Upper lobe of left lung (tissue), 4 donors: Measurements from ENCODE around the gene ST6GALNAC3.
"Not testable (repeated sequence)": the region's sequence is repeated elsewhere in the genome, so short reads cannot be mapped to it uniquely, and the experiment has no call there.

Experiments
- CTCF ChIP-seq, 6 experiments: fragments of 450-650 bp in 4 of 6; fragments of 200-600 bp in 2 of 6; sonication (generic) in 2 of 6; IDR thresholded peaks; one replicate each; pipeline ENCODE4 v1.5.1; 2016 to 2019; ENCODE audit warnings: antibody characterized with exemption in 6 of 6
- EP300 ChIP-seq, 4 donors: sonication (generic); formaldehyde crosslinking; IDR thresholded peaks; one replicate each; pipeline ENCODE4 v1.5.1; 2017; ENCODE audit warnings: antibody characterized with exemption in 4 of 4, control low read depth in 2 of 4
- POLR2AphosphoS5 ChIP-seq, 2 donors: sonication (generic); formaldehyde crosslinking; IDR thresholded peaks; one replicate each; pipeline ENCODE4 v1.5.1; 2017; ENCODE audit warnings: antibody characterized with exemption in 2 of 2

- not testable (repeated sequence) for TF ChIP-seq CTCF, EP300, POLR2AphosphoS5 (IDR thresholded peaks at IDR 0.05)
Measured at GRCh38 chr1:76123411-76124064, 49.0 kb downstream of the ST6GALNAC3 start.
